ENCODE measurements around the gene IL1A. TPM values are rescaled to one million over a fixed set of nuclear protein-coding genes. Genes with fewer than 3 reads are reported as not detected.

The IL1A gene
- total RNA-seq, 1 donor from 2014 or later: not detected

DNA sequence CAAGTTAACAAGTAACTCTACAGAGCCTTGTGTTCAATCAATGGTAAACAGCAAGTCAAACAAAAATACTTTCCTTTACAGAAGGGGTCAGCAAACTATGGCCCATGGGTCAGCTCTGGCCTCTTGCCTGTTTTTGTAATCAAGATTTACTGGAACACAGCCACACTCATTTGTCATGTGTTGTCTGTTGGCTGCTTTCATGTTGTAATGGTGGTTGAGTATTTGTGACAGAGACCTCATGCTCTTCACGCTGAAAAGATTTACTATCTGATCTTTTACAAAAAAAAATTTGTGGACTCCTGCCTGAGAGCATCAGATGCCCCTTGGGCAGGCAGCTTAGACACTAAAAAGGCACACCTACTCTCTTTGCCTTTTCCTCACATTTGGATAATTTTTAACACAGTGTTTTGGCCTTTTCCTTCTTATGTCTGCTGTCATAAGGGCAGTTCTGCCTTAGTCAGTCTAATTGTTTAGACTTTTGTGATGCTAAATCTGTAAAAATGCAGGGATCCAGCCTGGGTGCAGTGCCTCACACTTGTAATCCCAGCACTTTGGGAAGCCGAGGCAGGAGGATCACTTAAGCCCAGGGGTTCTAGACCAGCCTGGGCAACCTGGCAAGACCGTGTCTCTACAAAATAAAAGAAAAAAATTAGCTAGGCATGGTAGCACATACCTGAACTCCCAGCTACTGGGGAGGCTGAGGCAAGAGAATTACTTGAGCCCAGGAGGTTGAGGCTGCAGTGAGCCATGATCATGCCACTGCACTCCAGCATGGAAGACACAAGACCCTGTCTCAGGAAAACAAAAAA is 34.0 kb upstream of the IL1A start:
- peak; percentile 67 for DNase-seq (ENCODE audit: low read depth in 2 of 2)

DNA sequence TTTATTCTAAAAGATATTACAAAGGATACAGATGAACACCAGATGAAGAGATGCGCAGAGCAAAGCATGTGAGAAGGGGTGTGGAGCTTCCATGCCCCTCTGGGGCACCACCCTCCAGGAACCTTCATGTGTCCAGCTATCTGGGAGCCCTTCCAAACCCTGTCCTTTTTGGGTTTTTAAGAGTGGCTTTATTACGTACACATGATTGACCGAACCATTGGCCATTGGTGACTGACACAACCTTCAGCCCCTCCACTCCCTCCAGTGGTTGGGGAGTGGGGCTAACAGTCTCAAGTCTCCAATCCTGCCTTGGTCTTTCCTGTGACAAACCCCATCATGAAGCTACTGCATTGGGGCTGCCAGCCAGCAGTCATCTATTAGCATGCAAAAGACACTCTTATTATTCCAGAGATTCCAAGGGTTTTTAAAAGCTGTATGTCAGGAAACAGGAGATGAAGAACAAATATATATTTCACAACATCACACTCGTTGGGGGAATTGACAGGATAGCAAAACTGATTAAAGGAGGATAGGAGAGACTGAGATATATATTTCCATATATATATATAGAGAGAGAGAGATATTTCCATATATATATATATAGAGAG is 32.9 kb upstream of the IL1A start:
- DNase-seq (ENCODE audit: low read depth in 2 of 2): no peak

DNA sequence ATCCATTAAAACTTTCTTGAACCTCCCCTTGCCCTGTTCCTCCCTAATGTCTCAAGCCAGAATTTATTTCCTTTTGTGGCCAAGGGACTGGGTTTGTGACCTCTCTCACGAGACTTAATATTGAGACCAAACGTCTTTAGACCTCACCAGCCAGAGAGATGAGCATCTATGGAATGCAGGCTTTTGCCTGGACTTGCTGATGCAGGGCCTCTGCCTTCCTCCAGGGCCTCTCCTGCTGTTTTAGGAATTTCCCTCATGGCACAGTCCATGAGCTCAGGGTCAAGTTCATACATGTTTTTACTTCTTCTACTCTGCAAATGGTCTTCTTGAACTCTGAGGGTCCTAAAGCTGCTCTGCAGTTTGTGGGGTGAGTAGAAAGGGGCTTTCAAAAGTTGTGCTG is 30.0 kb upstream of the IL1A start:
- DNase-seq (ENCODE audit: low read depth in 2 of 2): no peak

DNA sequence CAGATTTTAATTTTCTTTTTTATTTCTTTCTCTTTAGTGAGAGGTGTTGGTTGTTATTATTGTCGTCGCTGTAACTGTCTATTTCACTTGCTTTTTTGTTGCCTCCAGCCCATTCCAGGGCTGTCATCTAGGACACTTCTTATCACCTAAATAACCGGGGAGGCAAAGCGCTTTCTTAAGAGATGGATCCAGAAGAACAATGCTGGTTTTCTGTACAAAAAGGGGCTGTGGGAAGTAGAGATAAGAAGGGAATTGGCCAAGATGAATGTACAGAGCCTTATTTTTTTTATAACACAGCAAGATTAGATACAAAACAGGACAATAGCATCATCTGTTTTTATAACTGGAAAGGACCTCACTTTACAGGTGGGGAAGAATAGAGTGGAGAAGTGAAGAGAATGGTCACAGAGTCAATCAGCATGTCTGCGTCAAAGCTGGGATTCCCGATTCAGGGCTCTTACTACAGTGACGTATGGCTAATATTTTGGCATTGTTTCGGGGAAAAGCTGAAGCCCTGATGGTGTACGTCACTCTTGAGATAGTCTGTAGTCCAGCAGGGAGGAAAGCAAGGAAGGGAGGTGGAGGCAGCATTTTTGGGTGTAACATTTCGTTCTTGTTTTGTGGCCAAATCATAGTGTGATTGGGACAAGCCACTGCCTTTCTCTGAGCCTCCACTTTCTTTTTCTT is 29.1 kb upstream of the IL1A start:
- no peak for DNase-seq (ENCODE audit: low read depth in 2 of 2)

- DNase-seq (ENCODE audit: low read depth in 2 of 2): peak in 1 of 2 donors; percentile 76
These were observed 28.3 kb upstream of the IL1A start for GRCh38 chr2:112812318-112813267.

DNA sequence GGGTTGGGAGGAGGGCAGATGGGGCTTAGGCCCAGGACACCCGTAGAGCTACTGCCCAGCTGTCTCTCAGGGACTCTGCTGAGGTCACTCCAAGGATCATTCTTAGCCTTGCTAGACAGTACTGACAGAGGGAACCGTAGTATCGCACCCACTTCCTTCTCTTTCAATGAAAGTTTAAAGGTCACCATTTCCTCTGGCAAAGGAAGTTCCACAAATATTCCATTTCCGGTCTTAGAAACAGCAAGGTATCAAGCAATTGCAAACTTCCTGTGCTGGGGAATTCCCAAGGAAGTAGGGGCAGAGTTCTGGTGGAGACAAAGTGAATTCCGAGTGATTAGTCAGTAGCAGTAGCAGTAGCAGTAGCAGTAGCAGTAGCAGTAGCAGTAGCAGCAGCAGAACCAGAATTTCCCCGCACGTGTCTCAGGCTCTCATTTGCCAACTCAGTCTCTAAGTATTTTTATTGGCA is 27.6 kb upstream of the IL1A start:
- peak; percentile 95 to 99 for DNase-seq (ENCODE audit: low read depth in 2 of 2)

DNA sequence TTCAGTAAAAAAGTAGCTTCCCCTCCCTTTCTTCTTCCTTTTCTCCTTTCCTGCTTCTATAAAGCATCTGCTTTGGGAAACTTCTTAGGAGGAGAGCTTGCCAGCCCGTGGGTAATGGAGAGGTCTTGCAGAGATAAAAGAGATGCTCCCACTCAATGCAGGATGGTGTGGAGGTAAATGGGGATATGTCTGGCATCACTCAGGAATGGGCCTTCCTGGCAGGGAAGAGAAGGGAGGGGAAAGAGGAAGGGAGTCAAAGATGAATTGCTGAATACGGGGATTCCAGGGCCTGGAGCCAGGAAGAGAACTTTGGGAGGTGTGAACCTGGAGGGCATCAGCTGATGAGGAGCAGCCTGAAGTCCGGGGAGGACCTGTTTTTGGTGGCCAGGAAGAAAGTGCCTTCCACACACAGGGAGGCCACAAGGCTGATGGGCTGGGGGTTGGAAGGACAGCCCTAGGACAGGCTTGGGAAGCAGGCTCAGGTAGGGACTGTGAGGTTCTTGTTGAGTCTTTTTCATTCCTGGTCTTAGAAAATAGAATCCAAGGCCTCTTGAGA is 27.1 kb upstream of the IL1A start:
- DNase-seq (ENCODE audit: low read depth in 2 of 2): no peak

DNA sequence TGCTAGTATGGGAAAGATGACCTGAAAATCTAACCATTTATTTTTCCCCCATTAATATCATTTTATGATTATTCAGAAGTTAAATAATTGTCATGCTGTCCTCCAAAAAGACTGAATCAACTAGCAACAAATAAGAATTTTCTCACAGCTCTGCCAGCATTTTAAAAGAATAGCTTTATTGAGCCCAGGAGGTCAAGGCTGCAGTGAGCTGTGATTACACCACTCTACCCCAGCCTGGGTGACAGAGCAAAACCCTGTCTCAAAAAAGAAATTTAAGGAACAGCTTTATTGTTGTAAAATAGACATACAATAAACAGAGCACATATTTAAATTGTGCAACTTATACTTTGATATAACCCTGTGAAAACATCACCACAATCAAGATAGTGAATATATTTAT is 24.8 kb upstream of the IL1A start:
- no peak for DNase-seq (ENCODE audit: low read depth in 2 of 2)

- DNase-seq (ENCODE audit: low read depth in 2 of 2): no peak
These were observed 23.0 kb upstream of the IL1A start for GRCh38 chr2:112807233-112807807.

DNA sequence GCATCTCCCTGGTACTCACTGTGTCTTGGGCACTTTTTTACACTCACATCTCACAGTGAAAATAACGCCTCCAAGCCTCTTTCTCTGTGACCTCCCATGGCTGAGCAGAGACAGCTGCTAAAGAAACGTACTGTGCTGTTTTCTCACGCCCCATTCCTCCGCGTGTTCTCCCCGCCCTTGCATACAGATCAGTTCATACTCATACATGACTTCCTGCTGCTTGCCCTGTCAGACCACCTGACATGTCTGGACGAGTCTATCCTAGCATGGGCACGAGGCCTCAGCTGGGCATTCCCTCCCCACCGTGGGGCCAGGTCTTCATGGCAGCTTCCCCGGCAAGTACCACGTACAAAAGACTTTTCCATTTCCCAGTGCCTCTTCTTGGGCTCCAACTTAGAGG is 21.2 kb upstream of the IL1A start:
- no peak for DNase-seq (ENCODE audit: low read depth in 2 of 2)

- DNase-seq (ENCODE audit: low read depth in 2 of 2): no peak
These were observed 19.6 kb upstream of the IL1A start for GRCh38 chr2:112803691-112804521.

GRCh38 chr2:112800881-112801583 is 16.7 kb upstream of the IL1A start:
- no peak for DNase-seq (ENCODE audit: low read depth in 2 of 2)

DNA sequence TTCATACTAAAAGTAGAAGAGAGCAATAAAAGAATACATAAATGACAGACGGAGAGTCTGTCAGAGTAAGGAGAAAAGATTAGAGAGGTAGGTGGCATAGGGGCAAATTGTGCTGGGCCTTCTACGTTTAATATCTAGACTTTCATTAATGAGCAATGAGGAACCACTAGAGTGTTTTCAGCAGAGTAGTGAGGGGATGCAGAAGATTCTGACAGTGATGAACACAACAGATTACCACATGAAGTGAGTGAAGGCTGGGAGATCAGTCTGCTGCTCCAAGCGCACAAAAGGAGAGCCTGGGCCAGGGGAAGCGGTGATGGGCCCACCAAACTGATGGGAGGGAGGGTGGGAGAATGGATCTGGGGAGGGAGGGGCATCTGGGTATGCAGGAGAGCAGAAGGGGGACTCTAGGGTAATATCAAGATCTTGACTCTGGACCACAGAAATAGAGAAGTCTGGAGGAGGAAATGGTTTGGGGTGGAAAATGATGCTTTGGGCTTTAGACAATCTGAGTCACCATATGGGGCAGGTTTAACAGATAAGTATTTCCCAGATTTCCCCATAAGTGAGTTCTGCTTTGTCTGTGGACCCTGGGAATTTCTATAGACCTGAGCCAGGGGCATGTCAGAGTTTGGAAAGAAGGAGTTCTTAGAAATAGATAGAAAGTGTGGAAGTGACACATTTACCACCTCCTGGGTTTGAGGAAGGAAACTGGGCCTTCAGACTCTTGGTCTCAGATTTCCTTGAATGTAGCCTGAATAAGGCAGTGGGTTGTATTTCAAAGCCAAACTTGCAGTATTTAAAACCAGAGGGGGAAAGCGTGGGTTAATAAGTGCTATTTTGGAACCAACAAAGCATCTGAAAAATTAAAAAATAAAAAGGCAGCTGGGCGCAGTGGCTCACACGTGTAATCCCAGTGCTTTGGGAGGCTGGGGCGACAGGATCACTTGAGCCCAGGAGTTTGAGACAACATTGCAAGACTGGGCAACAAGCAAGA is 15.0 kb upstream of the IL1A start:
- DNase-seq (ENCODE audit: low read depth in 2 of 2): no peak

DNA sequence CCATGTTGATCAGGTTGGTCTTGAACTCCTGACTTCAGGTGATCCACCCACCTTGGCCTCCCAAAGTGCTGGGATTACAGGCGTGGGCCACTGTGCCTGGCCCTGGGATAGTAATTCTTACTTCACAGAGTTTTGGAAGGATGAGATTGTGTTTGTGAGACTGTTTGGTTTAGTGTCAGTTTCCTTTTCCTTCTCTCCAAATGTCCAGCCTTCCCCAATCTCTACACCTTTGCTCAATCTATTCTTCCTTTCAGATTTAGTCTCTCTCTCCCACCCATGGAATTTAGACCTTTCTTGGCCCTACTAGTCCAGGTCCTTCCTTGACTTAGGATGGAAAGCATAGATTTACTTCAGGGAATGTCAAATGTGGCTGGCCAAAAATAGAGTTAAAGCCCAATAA is 12.2 kb upstream of the IL1A start:
- no peak for DNase-seq (ENCODE audit: low read depth in 2 of 2)

- no peak for DNase-seq (ENCODE audit: low read depth in 2 of 2)
These were observed 11.5 kb upstream of the IL1A start for GRCh38 chr2:112795774-112796173.

GRCh38 chr2:112794841-112795240 is 10.5 kb upstream of the IL1A start:
- DNase-seq (ENCODE audit: low read depth in 2 of 2): no peak

GRCh38 chr2:112794131-112794733 is 9.9 kb upstream of the IL1A start:
- DNase-seq (ENCODE audit: low read depth in 2 of 2): peak; percentile 55 to 81
